Endodermal cell (in vitro differentiated cells): ENCODE results near the gene CDH11. TPM values are rescaled to one million over a fixed set of nuclear protein-coding genes. Genes with fewer than 3 reads are reported as not detected.

ENCODE experiments used
- DNase-seq: peaks from one replicate; pipeline ENCODE4 v3.0.0-alpha.2; 2017
- H3K27ac ChIP-seq: 2 replicates; pipeline ENCODE4 v1.5.1; 2013; ENCODE audit warnings: mild to moderate bottlenecking, low read depth, low read length, moderate library complexity
- H3K27me3 ChIP-seq: 2 replicates; pipeline ENCODE4 v1.6.1; 2013; ENCODE audit warnings: mild to moderate bottlenecking, low read length, moderate library complexity; ENCODE audit not compliant: insufficient read depth, control insufficient read depth, poor library complexity, severe bottlenecking
- H3K36me3 ChIP-seq: 2 replicates; pipeline ENCODE4 v1.7.0; 2013; ENCODE audit warnings: mild to moderate bottlenecking, low read length, moderate library complexity; ENCODE audit not compliant: control insufficient read depth, insufficient read depth
- H3K4me1 ChIP-seq: one replicate; pipeline ENCODE4 v1.7.0; 2013; ENCODE audit warnings: low read length; ENCODE audit not compliant: control insufficient read depth, insufficient read depth
- H3K4me3 ChIP-seq: 2 replicates; pipeline ENCODE4 v1.5.1; 2013; ENCODE audit warnings: mild to moderate bottlenecking, low read length, moderate library complexity
- H3K9ac ChIP-seq: 2 replicates; pipeline ENCODE4 v1.6.1; 2013; ENCODE audit warnings: mild to moderate bottlenecking, low read length, moderate library complexity; ENCODE audit not compliant: poor library complexity, severe bottlenecking; ENCODE audit errors: extremely low read depth
- H3K9me3 ChIP-seq: 2 replicates; pipeline ENCODE4 v1.6.1; 2013; ENCODE audit warnings: mild to moderate bottlenecking, low read length, moderate library complexity; ENCODE audit not compliant: control insufficient read depth
- H3K27ac Mint-ChIP-seq: 2 replicates; pipeline ENCODE4 v1.8.0; 2020; ENCODE audit warnings: mixed read lengths
- H3K27me3 Mint-ChIP-seq: 2 replicates; pipeline ENCODE4 v1.8.0; 2021; ENCODE audit warnings: mild to moderate bottlenecking, mixed read lengths; ENCODE audit not compliant: insufficient read depth
- H3K36me3 Mint-ChIP-seq: 2 replicates; pipeline ENCODE4 v1.8.0; 2020; ENCODE audit warnings: low read depth, mixed read lengths
- H3K4me1 Mint-ChIP-seq: 2 replicates; pipeline ENCODE4 v1.8.0; 2020; ENCODE audit warnings: mixed read lengths
- H3K4me3 Mint-ChIP-seq: 2 replicates; pipeline ENCODE4 v1.8.0; 2020; ENCODE audit warnings: mild to moderate bottlenecking, moderate library complexity, mixed read lengths
- H3K9me3 Mint-ChIP-seq: 2 replicates; pipeline ENCODE4 v1.8.0; 2020; ENCODE audit warnings: mild to moderate bottlenecking, mixed read lengths
- CTCF ChIP-seq: fragments of 200-600 bp; sonication (generic); conservative IDR thresholded peaks from 2 replicates; pipeline ENCODE4 v1.5.0; 2021; ENCODE audit warnings: antibody characterized with exemption, mild to moderate bottlenecking
- WGBS, 2 experiments: methylation state at CpG; one replicate each; pipeline versions ENCODE4 v1.1.5 to v1.1.7; 2013; ENCODE audit warnings: missing lambda C conversion rate in 2 of 2, mixed read lengths in 1 of 2; ENCODE audit not compliant: insufficient coverage in 1 of 2, insufficient read length in 1 of 2; 5-methylcytosine and 5-hydroxymethylcytosine counted together
- total RNA-seq, 2 donors: library from RNA; stranded (reverse); fragmentation: NEBNext Ultra II Directional in 1 of 2; extraction: Animal tissue kit (Norgen Biotek cat#: 25700) in 1 of 2; gene quantifications; 2 replicates in 1 of 2; 3 replicates in 1 of 2; pipeline ENCODE4 v1.2.1, GENCODE V29; 2021

CDH11 gene
- total RNA-seq, 2 donors from 2014 or later = 0.73 to 2.9 TPM

GRCh38 chr16:64983231-64983630 lies 138.6 kb downstream of the CDH11 start:
- H3K9me3 ChIP-seq = no peaks in the 10 kb centered on the region
- no peak for DNase-seq
- Mint-ChIP-seq H3K4me3 (no peak overlapping the region), H3K27me3 (no peaks in the 10 kb centered on the region), H3K27ac (no peak overlapping the region), H3K4me1 (peaks cover 5% of the 10 kb centered on the region), H3K9me3 (no peaks in the 10 kb centered on the region), H3K36me3 (no peaks in the 10 kb centered on the region)
- TF ChIP-seq CTCF = no peak
- H3K27ac ChIP-seq = no peak overlapping the region
- H3K4me1 ChIP-seq = no peaks in the 10 kb centered on the region
- 87 to 100% methylated on average over 2 to 3 of the region's 3 CpGs for WGBS, 2 experiments
- H3K27me3 ChIP-seq = no peaks in the 10 kb centered on the region
- H3K4me3 ChIP-seq = no peak overlapping the region
- no peaks in the 10 kb centered on the region for H3K36me3 ChIP-seq
- H3K9ac ChIP-seq = no peak overlapping the region

- H3K36me3 Mint-ChIP-seq = no peaks in the 10 kb centered on the region
- Histone ChIP-seq H3K27ac (no peak overlapping the region), H3K9ac (no peak overlapping the region), H3K4me1 (no peaks in the 10 kb centered on the region), H3K36me3 (no peaks in the 10 kb centered on the region), H3K9me3 (no peaks in the 10 kb centered on the region), H3K27me3 (no peaks in the 10 kb centered on the region), H3K4me3 (no peak overlapping the region)
- no peaks in the 10 kb centered on the region for H3K9me3 Mint-ChIP-seq
- no peak overlapping the region for H3K4me3 Mint-ChIP-seq
- H3K27me3 Mint-ChIP-seq = no peaks in the 10 kb centered on the region
- WGBS, 2 experiments = 84 to 100% methylated on average over 1 to 3 of the region's 3 CpGs
- H3K27ac Mint-ChIP-seq = no peak overlapping the region
- no peak for DNase-seq
- no peak for TF ChIP-seq CTCF
- peaks cover 5% of the 10 kb centered on the region for H3K4me1 Mint-ChIP-seq
These were observed 139.3 kb downstream of the CDH11 start for GRCh38 chr16:64982581-64982980.

- Histone ChIP-seq H3K36me3 (no peaks in the 10 kb centered on the region), H3K27me3 (no peaks in the 10 kb centered on the region), H3K9me3 (no peaks in the 10 kb centered on the region), H3K27ac (no peak overlapping the region), H3K4me1 (no peaks in the 10 kb centered on the region), H3K4me3 (no peak overlapping the region), H3K9ac (no peak overlapping the region)
- H3K9me3 Mint-ChIP-seq = no peaks in the 10 kb centered on the region
- peaks cover 5% of the 10 kb centered on the region for H3K4me1 Mint-ChIP-seq
- H3K27ac Mint-ChIP-seq = no peak overlapping the region
- H3K27me3 Mint-ChIP-seq = no peaks in the 10 kb centered on the region
- H3K36me3 Mint-ChIP-seq = no peaks in the 10 kb centered on the region
- 81 to 96% methylated on average over 6 to 10 of the region's 11 CpGs for WGBS, 2 experiments
- no peak overlapping the region for H3K4me3 Mint-ChIP-seq
- TF ChIP-seq CTCF = no peak
- DNase-seq = no peak
These were observed 140.1 kb downstream of the CDH11 start for GRCh38 chr16:64981568-64982281.
